ENCODE results near the gene CAB39L.

GRCh38 chr13:49446473-49446872 is 2.6 kb upstream of the CAB39L start:
- TF ChIP-seq CTCF (IDR thresholded peaks at IDR 0.05; ENCODE audit: poor library complexity, severe bottlenecking) = no peak
- TF ChIP-seq EZH2 (IDR thresholded peaks at IDR 0.05; ENCODE audit: borderline replicate concordance, insufficient read depth, low read length, poor library complexity, severe bottlenecking) = no peak
- TF ChIP-seq REST (IDR thresholded peaks at IDR 0.05; ENCODE audit: borderline replicate concordance) = no peak
